Right lobe of liver (tissue), 6 donors: ENCODE measurements around the gene IL1A. TPM values are rescaled to one million over a fixed set of nuclear protein-coding genes. Genes with fewer than 3 reads are reported as not detected.
A peak's percentile ranks its signal among the peaks of the same experiment; 100 is the strongest.

ENCODE experiments used
- ATAC-seq, 4 donors: fragments of 200-7000 bp; cut with Tn5 transposase; one replicate each; pipeline ENCODE4 v1.9.1; 2020; ENCODE audit warnings: mild to moderate bottlenecking in 4 of 4, moderate library complexity in 4 of 4
- DNase-seq, 3 donors: peaks; one replicate each; pipeline ENCODE4 v3.0.0-alpha.2; 2020
- H3K27ac ChIP-seq, 3 donors: fragments of 200-600 bp; one replicate each; pipeline ENCODE4 v1.8.0; 2022
- H3K27me3 ChIP-seq, 2 donors: fragments of 200-600 bp; one replicate each; pipeline ENCODE4 v1.8.0; 2022
- H3K36me3 ChIP-seq, 4 donors: fragments of 200-600 bp; sonication (generic) in 1 of 4; one replicate each; pipeline versions ENCODE4 v1.5.1 to v1.8.0; 2017 to 2022; ENCODE audit warnings: control low read depth in 1 of 4
- H3K4me1 ChIP-seq, 4 donors: fragments of 200-600 bp; sonication (generic) in 1 of 4; one replicate each; pipeline versions ENCODE4 v1.5.1 to v1.8.0; 2017 to 2022; ENCODE audit warnings: control low read depth in 1 of 4
- H3K4me3 ChIP-seq, 3 donors: fragments of 200-600 bp; one replicate each; pipeline ENCODE4 v1.8.0; 2022
- H3K9me3 ChIP-seq, 4 donors: fragments of 200-600 bp; sonication (generic) in 1 of 4; one replicate each; pipeline versions ENCODE4 v1.5.1 to v1.8.0; 2017 to 2022; ENCODE audit warnings: control low read depth in 1 of 4
- CTCF ChIP-seq, 4 donors: fragments of 200-600 bp in 3 of 4; fragments of 450-650 bp in 1 of 4; IDR thresholded peaks; one replicate each; pipeline versions ENCODE4 v1.5.1 to v1.8.0; 2016 to 2022; ENCODE audit warnings: antibody characterized with exemption in 4 of 4, mild to moderate bottlenecking in 2 of 4
- POLR2A ChIP-seq: fragments of 450-650 bp; IDR thresholded peaks from one replicate; pipeline ENCODE4 v1.6.1; 2017; ENCODE audit warnings: antibody characterized with exemption, mild to moderate bottlenecking
- WGBS: methylation state at CpG from one replicate; pipeline ENCODE4 v1.1.6; 2018; ENCODE audit warnings: low coverage, low lambda C conversion rate; ENCODE audit not compliant: insufficient coverage; ENCODE audit errors: missing lambda C conversion rate; 5-methylcytosine and 5-hydroxymethylcytosine counted together
- intact Hi-C, 2 donors: fragments of 100-400 bp; cut with DNase I; formaldehyde crosslinking; loops; one replicate each; pipeline versions ENCODE4 v1.11.2 to v1.14.1; 2022
- total RNA-seq, 6 experiments: library from RNA; depleted of rRNA in 2 of 6; stranded (reverse); fragments of >200 nt in 2 of 6; fragmentation: NEBNext Ultra II Directional in 3 of 6; extraction: Animal tissue kit (Norgen Biotek cat#: 25700) in 3 of 6; gene quantifications; one replicate each; pipeline versions ENCODE4 v1.1.0 to v1.2.4, GENCODE V29; 2016 to 2023
- donor health status: DM: no; HTN: yes; CAD: no.
- donor health status: DM: no; HTN: no; CAD: no.
- donor health status: DM: no; HTN: no; CAD: no.
- donor health status: DM: no; HTN: yes; CAD: no.
- donor health status: DM: no; HTN: yes; CAD: no.

IL1A gene
- total RNA-seq, 6 experiments from 2014 or later = not detected

- WGBS = 62% methylated on average over 4 of the region's 4 CpGs
These were observed 16.7 kb upstream of the IL1A start for GRCh38 chr2:112800881-112801583.

GRCh38 chr2:112798979-112799975, 15.0 kb upstream of the IL1A start:
- peaks cover 0 to 20% (median 3%) of the 10 kb centered on the region in 4 donors for H3K4me1 ChIP-seq
- no peaks in the 10 kb centered on the region for H3K9me3 ChIP-seq
- TF ChIP-seq CTCF (IDR thresholded peaks at IDR 0.05) (no peak), POLR2A (no peak)
- intact Hi-C loops = no loop called here
- no peak for ATAC-seq
- no peak overlapping the region for H3K27ac ChIP-seq
- no peak for DNase-seq
- H3K4me3 ChIP-seq = no peak overlapping the region
- 76% methylated on average over 7 of the region's 8 CpGs for WGBS
- no peaks in the 10 kb centered on the region for H3K36me3 ChIP-seq
- H3K27me3 ChIP-seq = no peaks in the 10 kb centered on the region

More at GRCh38 chr2:112800881-112801583, 16.7 kb upstream of the IL1A start:
- DNase-seq = no peak
- peak; percentile 54 to 89 (median 67) for ATAC-seq
- no peaks in the 10 kb centered on the region for H3K9me3 ChIP-seq
- H3K4me1 ChIP-seq = peaks cover 0 to 10% (median 3%) of the 10 kb centered on the region in 4 donors
- H3K36me3 ChIP-seq = no peaks in the 10 kb centered on the region
- no peak overlapping the region for H3K4me3 ChIP-seq
- peak overlapping the region in 2 of 3 donors; percentile 27 to 33 for H3K27ac ChIP-seq
- TF ChIP-seq CTCF (IDR thresholded peaks at IDR 0.05) (no peak), POLR2A (no peak)
- no peaks in the 10 kb centered on the region for H3K27me3 ChIP-seq
- intact Hi-C loops = no loop called here

- Histone ChIP-seq H3K4me3 (no peak overlapping the region), H3K9me3 (no peaks in the 10 kb centered on the region), H3K27ac (no peak overlapping the region), H3K27me3 (no peaks in the 10 kb centered on the region), H3K4me1 (peaks cover 0 to 25% (median 5%) of the 10 kb centered on the region in 4 donors), H3K36me3 (no peaks in the 10 kb centered on the region)
- ATAC-seq (no peak), DNase-seq (no peak)
- WGBS = 0% methylated on average over 1 of the region's 1 CpG
- no peak for TF ChIP-seq POLR2A
- no peak for TF ChIP-seq CTCF (IDR thresholded peaks at IDR 0.05)
- intact Hi-C loops = no loop called here
These were observed 12.2 kb upstream of the IL1A start for GRCh38 chr2:112796486-112796885.

- intact Hi-C loops = no loop called here
These were observed 11.5 kb upstream of the IL1A start for GRCh38 chr2:112795774-112796173.

More at GRCh38 chr2:112795774-112796173, 11.5 kb upstream of the IL1A start:
- no peaks in the 10 kb centered on the region for H3K9me3 ChIP-seq
- WGBS = 57% methylated on average over 1 of the region's 1 CpG
- no peaks in the 10 kb centered on the region for H3K27me3 ChIP-seq
- TF ChIP-seq POLR2A = no peak
- TF ChIP-seq CTCF (IDR thresholded peaks at IDR 0.05) = no peak
- no peak for DNase-seq
- H3K4me1 ChIP-seq = peaks cover 0 to 18% (median 2%) of the 10 kb centered on the region in 4 donors
- H3K4me3 ChIP-seq = no peak overlapping the region
- ATAC-seq = no peak
- H3K27ac ChIP-seq = no peak overlapping the region
- H3K36me3 ChIP-seq = no peaks in the 10 kb centered on the region
